HG02943 (cell line): ENCODE data around the gene RFTN2.
"Not testable (repeated sequence)": the region's sequence is repeated elsewhere in the genome, so short reads cannot be mapped to it uniquely, and the experiment has no call there.

ENCODE experiments used
- ATAC-seq: cut with Tn5 transposase; IDR thresholded peaks from one replicate; pipeline ENCODE4 v1.9.1; 2021; ENCODE audit warnings: mild to moderate bottlenecking, low read depth, moderate library complexity; ENCODE audit not compliant: unreplicated experiment

Gene RFTN2

GRCh38 chr2:197675246-197675645 is at the start of gene RFTN2:
RFTN2 (minus strand) TSS chr2:197675587; CDS start chr2:197675458, 129 bp downstream.
- no peak for ATAC-seq

GRCh38 chr2:197717863-197718262 is 42.5 kb upstream of the RFTN2 start:
- ATAC-seq = no peak

GRCh38 chr2:197713271-197713670 is 37.9 kb upstream of the RFTN2 start:
- ATAC-seq = no peak

- ATAC-seq = no peak
These were observed 36.2 kb upstream of the RFTN2 start for GRCh38 chr2:197711578-197711977.

GRCh38 chr2:197710424-197711042 is 35.1 kb upstream of the RFTN2 start:
- peak; percentile 66 for ATAC-seq

- ATAC-seq = not testable (repeated sequence)
These were observed 33.8 kb upstream of the RFTN2 start for GRCh38 chr2:197709140-197709539.

- ATAC-seq = no peak
These were observed 32.9 kb upstream of the RFTN2 start for GRCh38 chr2:197708331-197708730.

- no peak for ATAC-seq
These were observed 32.2 kb upstream of the RFTN2 start for GRCh38 chr2:197707316-197708213.

- ATAC-seq = no peak
These were observed 31.4 kb upstream of the RFTN2 start for GRCh38 chr2:197706839-197707207.

- no peak for ATAC-seq
These were observed 30.8 kb upstream of the RFTN2 start for GRCh38 chr2:197705912-197706838.

- ATAC-seq = peak; percentile 82
These were observed 29.9 kb upstream of the RFTN2 start, which contains the start of gene MARS2 for GRCh38 chr2:197705121-197705911. MARS2 (plus strand) TSS chr2:197705369; CDS start chr2:197705406, 37 bp downstream.

GRCh38 chr2:197704434-197705120 is 29.2 kb upstream of the RFTN2 start:
- ATAC-seq = peak; percentile 32

GRCh38 chr2:197700960-197701359 is 25.6 kb upstream of the RFTN2 start:
- ATAC-seq = no peak

- ATAC-seq = not testable (repeated sequence)
These were observed 24.3 kb upstream of the RFTN2 start for GRCh38 chr2:197699724-197700123.

GRCh38 chr2:197696571-197696970 is 21.2 kb upstream of the RFTN2 start:
- ATAC-seq = not testable (repeated sequence)

GRCh38 chr2:197695971-197696370 is 20.6 kb upstream of the RFTN2 start:
- not testable (repeated sequence) for ATAC-seq

GRCh38 chr2:197695206-197695605 is 19.8 kb upstream of the RFTN2 start:
- not testable (repeated sequence) for ATAC-seq

- no peak for ATAC-seq
These were observed 2.1 kb upstream of the RFTN2 start for GRCh38 chr2:197677483-197677882.

GRCh38 chr2:197677056-197677455 is 1.7 kb upstream of the RFTN2 start:
- ATAC-seq = no peak
